Sigmoid colon (tissue), 7 donors: Measurements from ENCODE around the gene NPHP4. TPM values are rescaled to one million over a fixed set of nuclear protein-coding genes. Genes with fewer than 3 reads are reported as not detected.

Experiments used
- DNase-seq: peaks from one replicate; pipeline ENCODE4 v3.0.0-alpha.2; 2019
- H3K27ac ChIP-seq, 4 donors: fragments of 200-600 bp; sonication (generic); one replicate each; pipeline ENCODE4 v1.5.1; 2016 to 2019; ENCODE audit warnings: mild to moderate bottlenecking in 1 of 4
- H3K27me3 ChIP-seq, 3 donors: fragments of 200-600 bp; sonication (generic); one replicate each; pipeline ENCODE4 v1.5.1; 2019; ENCODE audit warnings: mild to moderate bottlenecking in 1 of 3
- H3K36me3 ChIP-seq, 4 donors: fragments of 200-600 bp; sonication (generic); one replicate each; pipeline ENCODE4 v1.5.1; 2016 to 2019
- H3K4me1 ChIP-seq, 4 donors: fragments of 200-600 bp; sonication (generic); one replicate each; pipeline ENCODE4 v1.5.1; 2017 to 2019
- H3K4me3 ChIP-seq, 4 donors: fragments of 200-600 bp; sonication (generic); one replicate each; pipeline ENCODE4 v1.5.1; 2017 to 2019; ENCODE audit warnings: mild to moderate bottlenecking in 2 of 4, moderate library complexity in 1 of 4
- H3K9me3 ChIP-seq, 4 donors: fragments of 200-600 bp in 3 of 4; sonication (generic) in 3 of 4; one replicate each; pipeline versions ENCODE4 v1.5.1 to v1.6.1; 2013 to 2019
- EP300 ChIP-seq, 4 donors: sonication (generic); formaldehyde crosslinking; IDR thresholded peaks; one replicate each; pipeline ENCODE4 v1.6.1; 2017; ENCODE audit warnings: antibody characterized with exemption in 4 of 4
- POLR2A ChIP-seq, 2 donors: fragments of 450-650 bp; IDR thresholded peaks; one replicate each; pipeline ENCODE4 v1.6.1; 2016; ENCODE audit warnings: antibody characterized with exemption in 2 of 2, mild to moderate bottlenecking in 2 of 2, moderate library complexity in 2 of 2
- POLR2AphosphoS5 ChIP-seq, 4 donors: sonication (generic); formaldehyde crosslinking; IDR thresholded peaks; one replicate each; pipeline ENCODE4 v1.6.1; 2017; ENCODE audit warnings: antibody characterized with exemption in 4 of 4
- WGBS, 2 donors: extraction: QIAGEN DNeasy Blood & Tissue Kit; methylation state at CpG; one replicate each; pipeline ENCODE4 v1.1.7; 2013; 5-methylcytosine and 5-hydroxymethylcytosine counted together
- intact Hi-C: fragments of 100-400 bp; cut with DNase I; formaldehyde crosslinking; loops from one replicate; pipeline ENCODE4 v1.15.1; 2023
- polyA plus RNA-seq, 3 donors: library from polyadenylated mRNA; stranded (reverse); fragments of 200-250 nt; gene quantifications; one replicate each; pipeline ENCODE4 v1.2.3, GENCODE V29; 2013
- total RNA-seq, 4 donors: library from RNA; depleted of rRNA; stranded (reverse); fragments of >200 nt; gene quantifications; one replicate each; pipeline ENCODE4 v1.1.0, GENCODE V29; 2016
- TF ChIP-seq, protein P1 (sequence below), 4 experiments: fragments of 450-650 bp in 3 of 4; fragments of 200-600 bp in 1 of 4; IDR thresholded peaks; one replicate each; pipeline ENCODE4 v1.5.1; 2016 to 2019; ENCODE audit warnings: antibody characterized with exemption in 4 of 4, mild to moderate bottlenecking in 3 of 4, moderate library complexity in 2 of 4
- donor health status: healthy with polysubstance abuse.
- donor health status: Bipolar disorder and iron deficiency.
- donor health status: healthy.

The NPHP4 gene
- total and polyA plus RNA-seq, 7 donors: 0.60 to 12.2 (median 5.7) TPM

- Histone ChIP-seq H3K27me3 (no peaks in the 10 kb centered on the region), H3K27ac (no peak overlapping the region), H3K9me3 (no peaks in the 10 kb centered on the region), H3K4me3 (no peak overlapping the region), H3K4me1 (peaks cover 0 to 6% (median 0%) of the 10 kb centered on the region in 4 donors), H3K36me3 (no peaks in the 10 kb centered on the region)
- intact Hi-C loops: loop anchor here (10.0 kb wide), 1 partner anchor 408 kb away; no protein-coding TSS in a partner anchor
- WGBS, 2 donors: 92% methylated on average over 14 of the region's 14 CpGs
- no peak for DNase-seq
- TF ChIP-seq EP300 (IDR thresholded peaks at IDR 0.05): no peak
- no peak for TF ChIP-seq POLR2A (IDR thresholded peaks at IDR 0.05)
- TF ChIP-seq POLR2AphosphoS5 (IDR thresholded peaks at IDR 0.05): no peak
- TF ChIP-seq, protein P1, sequence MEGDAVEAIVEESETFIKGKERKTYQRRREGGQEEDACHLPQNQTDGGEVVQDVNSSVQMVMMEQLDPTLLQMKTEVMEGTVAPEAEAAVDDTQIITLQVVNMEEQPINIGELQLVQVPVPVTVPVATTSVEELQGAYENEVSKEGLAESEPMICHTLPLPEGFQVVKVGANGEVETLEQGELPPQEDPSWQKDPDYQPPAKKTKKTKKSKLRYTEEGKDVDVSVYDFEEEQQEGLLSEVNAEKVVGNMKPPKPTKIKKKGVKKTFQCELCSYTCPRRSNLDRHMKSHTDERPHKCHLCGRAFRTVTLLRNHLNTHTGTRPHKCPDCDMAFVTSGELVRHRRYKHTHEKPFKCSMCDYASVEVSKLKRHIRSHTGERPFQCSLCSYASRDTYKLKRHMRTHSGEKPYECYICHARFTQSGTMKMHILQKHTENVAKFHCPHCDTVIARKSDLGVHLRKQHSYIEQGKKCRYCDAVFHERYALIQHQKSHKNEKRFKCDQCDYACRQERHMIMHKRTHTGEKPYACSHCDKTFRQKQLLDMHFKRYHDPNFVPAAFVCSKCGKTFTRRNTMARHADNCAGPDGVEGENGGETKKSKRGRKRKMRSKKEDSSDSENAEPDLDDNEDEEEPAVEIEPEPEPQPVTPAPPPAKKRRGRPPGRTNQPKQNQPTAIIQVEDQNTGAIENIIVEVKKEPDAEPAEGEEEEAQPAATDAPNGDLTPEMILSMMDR (IDR thresholded peaks at IDR 0.05): no peak
Measured at GRCh38 chr1:5913078-5913845, 79.0 kb downstream of the NPHP4 start.

DNA sequence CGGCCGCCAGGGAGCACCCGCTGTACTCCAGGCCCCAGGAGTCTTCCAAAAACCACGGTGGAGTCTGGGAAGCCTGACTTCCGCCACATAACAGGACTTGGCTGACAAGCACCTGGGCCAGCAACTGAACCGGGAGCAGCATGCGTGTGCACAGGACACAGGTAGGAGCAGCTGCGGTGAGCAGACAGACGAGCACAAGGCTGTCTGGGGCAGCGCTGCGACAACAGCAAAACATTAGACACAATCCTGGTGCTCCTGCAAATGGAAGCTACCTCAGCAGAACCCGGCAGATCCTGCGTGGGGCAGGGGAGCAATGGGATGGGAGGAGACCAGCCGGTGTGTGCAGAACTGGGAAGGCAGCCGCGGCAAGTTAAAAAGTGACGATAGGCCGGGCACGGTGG, 80.4 kb downstream of the NPHP4 start:
- peaks cover 0 to 6% (median 0%) of the 10 kb centered on the region in 4 donors for H3K4me1 ChIP-seq
- no peaks in the 10 kb centered on the region for H3K9me3 ChIP-seq
- no peak overlapping the region for H3K4me3 ChIP-seq
- H3K36me3 ChIP-seq: no peaks in the 10 kb centered on the region
- intact Hi-C loops: loop anchor here (10.0 kb wide), 1 partner anchor 407 kb away; no protein-coding TSS in a partner anchor
- TF ChIP-seq POLR2A (IDR thresholded peaks at IDR 0.05) (no peak), POLR2AphosphoS5 (IDR thresholded peaks at IDR 0.05) (no peak), EP300 (IDR thresholded peaks at IDR 0.05) (no peak)
- TF ChIP-seq, protein P1 (IDR thresholded peaks at IDR 0.05): no peak
- 95 to 96% methylated on average over 19 of the region's 19 CpGs for WGBS, 2 donors
- no peak overlapping the region for H3K27ac ChIP-seq
- DNase-seq: no peak
- H3K27me3 ChIP-seq: no peaks in the 10 kb centered on the region

DNA sequence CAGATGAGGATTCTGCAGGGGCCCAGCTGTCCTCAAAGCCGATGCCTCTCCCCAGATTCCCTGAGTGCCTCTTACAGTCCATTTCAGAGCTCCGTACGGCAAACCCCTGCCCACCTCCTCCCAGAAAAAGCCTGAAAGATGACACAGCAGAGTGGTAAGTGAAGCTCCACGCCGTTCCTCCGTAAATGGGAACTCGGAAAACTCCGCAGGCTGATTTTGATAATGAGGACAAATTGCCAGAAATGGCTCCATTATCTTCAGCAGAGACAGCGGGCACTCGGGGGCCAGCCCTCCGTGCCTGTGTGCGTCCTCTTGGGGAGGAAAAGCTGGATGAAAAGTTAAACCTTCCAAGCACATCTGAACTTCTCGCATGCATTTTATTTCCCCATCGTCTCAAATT, 81.1 kb downstream of the NPHP4 start:
- 91 to 96% methylated on average over 14 of the region's 14 CpGs for WGBS, 2 donors
- DNase-seq: no peak
- intact Hi-C loops: loop anchor here (10.0 kb wide), 1 partner anchor 406 kb away; no protein-coding TSS in a partner anchor
- no peak overlapping the region for H3K27ac ChIP-seq
- peaks cover 0 to 6% (median 0%) of the 10 kb centered on the region in 4 donors for H3K4me1 ChIP-seq
- H3K36me3 ChIP-seq: no peaks in the 10 kb centered on the region
- no peaks in the 10 kb centered on the region for H3K27me3 ChIP-seq
- TF ChIP-seq EP300 (IDR thresholded peaks at IDR 0.05) (no peak), POLR2A (IDR thresholded peaks at IDR 0.05) (no peak), POLR2AphosphoS5 (IDR thresholded peaks at IDR 0.05) (no peak)
- TF ChIP-seq, protein P1 (IDR thresholded peaks at IDR 0.05): no peak
- H3K4me3 ChIP-seq: no peak overlapping the region
- no peaks in the 10 kb centered on the region for H3K9me3 ChIP-seq

- H3K36me3 ChIP-seq: peaks cover 0 to 1% (median 0%) of the 10 kb centered on the region in 4 donors
- intact Hi-C loops: loop anchor here (10.0 kb wide), 1 partner anchor 406 kb away; no protein-coding TSS in a partner anchor
- WGBS, 2 donors: 96 to 97% methylated on average over 11 of the region's 11 CpGs
- H3K4me1 ChIP-seq: peaks cover 0 to 3% (median 0%) of the 10 kb centered on the region in 4 donors
- TF ChIP-seq POLR2A (IDR thresholded peaks at IDR 0.05) (no peak), EP300 (IDR thresholded peaks at IDR 0.05) (no peak), POLR2AphosphoS5 (IDR thresholded peaks at IDR 0.05) (no peak)
- TF ChIP-seq, protein P1 (IDR thresholded peaks at IDR 0.05): no peak
- no peak for DNase-seq
- H3K9me3 ChIP-seq: no peaks in the 10 kb centered on the region
- H3K27ac ChIP-seq: no peak overlapping the region
- no peak overlapping the region for H3K4me3 ChIP-seq
- no peaks in the 10 kb centered on the region for H3K27me3 ChIP-seq
Measured at GRCh38 chr1:5910666-5911065, 81.6 kb downstream of the NPHP4 start.
